Stomach (tissue), 4 donors: ENCODE results near the gene MAN2A1.

ENCODE experiments used
- POLR2A ChIP-seq, 4 donors: fragments of 450-650 bp; IDR thresholded peaks; one replicate each; pipeline ENCODE4 v1.6.1; 2016; ENCODE audit warnings: antibody characterized with exemption in 4 of 4, control low read depth in 2 of 4, mild to moderate bottlenecking in 1 of 4, moderate library complexity in 1 of 4
- TF ChIP-seq, protein P1 (sequence below), 7 experiments: fragments of 450-650 bp in 4 of 7; fragments of 200-600 bp in 3 of 7; sonication (generic) in 3 of 7; IDR thresholded peaks; one replicate each; pipeline ENCODE4 v1.5.1; 2016 to 2019; ENCODE audit warnings: antibody characterized with exemption in 7 of 7, control low read depth in 2 of 7, mild to moderate bottlenecking in 1 of 7

DNA sequence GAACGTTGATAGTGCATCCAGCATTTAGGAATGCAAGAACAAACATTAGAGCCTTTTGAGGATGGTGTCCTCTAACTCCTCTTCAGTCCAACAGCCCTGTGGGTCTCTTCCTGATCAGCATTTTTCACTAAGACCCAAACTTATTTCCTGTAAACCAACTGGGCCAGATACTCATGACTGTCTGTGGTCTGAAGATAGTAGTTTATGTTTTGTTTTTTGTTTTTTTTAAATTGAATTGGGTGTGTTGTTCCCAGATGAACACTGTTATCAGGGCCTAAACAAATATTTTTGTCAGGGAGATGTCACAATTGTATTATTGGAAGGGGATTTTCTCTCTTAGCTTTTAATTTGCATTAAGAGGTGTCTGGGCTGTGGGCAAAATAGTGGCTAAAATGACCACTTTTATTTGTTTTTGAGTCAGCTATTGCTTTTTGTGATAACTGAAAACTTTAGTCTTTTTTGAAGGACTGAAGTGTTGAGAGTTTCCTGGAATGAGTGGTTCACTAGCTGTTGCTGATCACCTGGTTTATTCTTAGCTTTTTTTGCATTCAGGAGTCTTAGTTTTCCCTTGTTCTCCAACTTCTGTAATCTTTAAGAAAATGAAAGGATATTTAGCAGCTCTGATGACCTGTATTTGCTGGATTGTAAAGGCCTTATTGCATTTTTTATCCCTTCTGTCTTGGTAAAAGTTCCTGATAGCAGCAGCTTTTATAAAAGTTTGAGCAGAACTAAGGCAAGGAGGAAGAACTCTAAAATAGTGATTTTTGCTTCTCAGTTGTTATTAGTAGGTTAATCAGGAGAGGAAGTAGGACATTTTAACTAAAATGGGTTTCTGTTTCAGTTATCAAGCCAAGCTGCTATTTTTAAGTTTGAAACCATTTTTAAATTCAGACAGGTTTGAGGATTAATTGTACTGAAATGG is 5.5 kb downstream of the MAN2A1 start:
- TF ChIP-seq, protein P1, sequence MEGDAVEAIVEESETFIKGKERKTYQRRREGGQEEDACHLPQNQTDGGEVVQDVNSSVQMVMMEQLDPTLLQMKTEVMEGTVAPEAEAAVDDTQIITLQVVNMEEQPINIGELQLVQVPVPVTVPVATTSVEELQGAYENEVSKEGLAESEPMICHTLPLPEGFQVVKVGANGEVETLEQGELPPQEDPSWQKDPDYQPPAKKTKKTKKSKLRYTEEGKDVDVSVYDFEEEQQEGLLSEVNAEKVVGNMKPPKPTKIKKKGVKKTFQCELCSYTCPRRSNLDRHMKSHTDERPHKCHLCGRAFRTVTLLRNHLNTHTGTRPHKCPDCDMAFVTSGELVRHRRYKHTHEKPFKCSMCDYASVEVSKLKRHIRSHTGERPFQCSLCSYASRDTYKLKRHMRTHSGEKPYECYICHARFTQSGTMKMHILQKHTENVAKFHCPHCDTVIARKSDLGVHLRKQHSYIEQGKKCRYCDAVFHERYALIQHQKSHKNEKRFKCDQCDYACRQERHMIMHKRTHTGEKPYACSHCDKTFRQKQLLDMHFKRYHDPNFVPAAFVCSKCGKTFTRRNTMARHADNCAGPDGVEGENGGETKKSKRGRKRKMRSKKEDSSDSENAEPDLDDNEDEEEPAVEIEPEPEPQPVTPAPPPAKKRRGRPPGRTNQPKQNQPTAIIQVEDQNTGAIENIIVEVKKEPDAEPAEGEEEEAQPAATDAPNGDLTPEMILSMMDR (IDR thresholded peaks at IDR 0.05) = no peak
- TF ChIP-seq POLR2A (IDR thresholded peaks at IDR 0.05) = no peak
